Measurements from ENCODE around the gene TLCD3B.
"Not testable (repeated sequence)": the region's sequence is repeated elsewhere in the genome, so short reads cannot be mapped to it uniquely, and the experiment has no call there.

TLCD3B gene

GRCh38 chr16:30060836-30061554 lies 29.9 kb upstream of the TLCD3B start:
- DNase-seq (ENCODE audit: low read depth, low spot score), result no peak

- no peak for DNase-seq (ENCODE audit: low read depth, low spot score)
Measured at GRCh38 chr16:30060346-30060745, 29.3 kb upstream of the TLCD3B start.

DNA sequence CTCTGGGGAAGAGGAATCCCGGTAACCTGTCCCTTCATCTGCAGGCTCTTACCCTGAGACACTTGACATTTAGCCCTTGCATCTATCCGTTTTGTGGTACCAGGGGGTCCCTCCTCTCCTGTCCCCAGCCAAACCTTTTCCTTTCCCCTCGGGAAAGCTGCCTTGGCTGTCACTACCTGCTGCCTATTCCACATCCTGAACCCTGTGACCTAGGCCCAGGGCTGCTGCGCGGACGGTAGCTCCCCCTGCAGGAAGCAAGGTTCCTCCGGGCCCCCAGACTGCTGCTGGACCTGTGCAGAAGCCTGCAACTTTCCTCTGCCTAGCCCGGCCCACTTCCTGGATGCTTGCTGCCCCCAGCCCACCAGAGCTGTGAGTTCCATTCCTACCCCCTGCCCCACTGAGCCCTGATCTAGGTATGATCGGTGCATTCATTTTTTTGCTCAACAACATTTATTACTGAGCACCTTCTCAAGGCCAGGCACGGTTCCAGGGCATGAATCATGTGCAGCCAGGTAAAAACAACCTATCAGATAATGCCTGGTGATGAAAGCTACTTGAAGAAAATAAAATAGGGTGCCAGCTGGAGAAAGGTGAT lies 24.0 kb upstream of the TLCD3B start:
- no peak for DNase-seq (ENCODE audit: low read depth, low spot score)

- DNase-seq (ENCODE audit: low read depth, low spot score), result no peak
Measured at GRCh38 chr16:30054451-30054850, 23.4 kb upstream of the TLCD3B start.

DNA sequence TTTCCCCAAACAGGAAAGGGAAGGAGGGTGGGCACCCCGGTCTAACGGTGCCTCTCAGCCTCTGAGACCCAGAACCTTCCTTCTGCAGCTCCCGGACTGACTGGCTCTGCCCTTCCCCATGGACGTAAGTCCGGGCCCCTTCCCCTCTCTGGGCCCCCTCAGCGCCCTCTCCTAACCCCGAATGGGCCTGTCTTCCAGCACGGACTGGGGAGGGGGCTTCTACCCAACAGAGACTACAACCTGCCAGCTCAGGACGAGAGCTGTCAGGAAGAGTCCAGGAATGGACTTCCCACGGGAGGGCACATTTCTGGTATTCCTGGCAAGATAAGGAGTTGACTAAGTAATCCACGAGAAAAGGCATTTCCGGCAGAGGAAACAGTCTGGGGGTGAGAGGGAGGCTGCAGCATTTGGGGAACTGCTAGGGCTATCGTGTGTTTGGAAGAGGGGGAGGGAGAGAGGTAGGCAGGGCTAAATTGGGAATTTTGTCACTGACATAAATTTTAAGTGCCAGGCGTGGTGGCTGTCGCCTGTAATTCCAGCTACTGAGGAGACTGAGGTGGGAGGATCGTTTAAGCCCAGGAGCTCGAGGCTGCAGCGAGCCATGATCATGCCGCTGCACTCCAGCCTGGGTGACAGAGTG lies 22.4 kb upstream of the TLCD3B start:
- no peak for DNase-seq (ENCODE audit: low read depth, low spot score)

DNA sequence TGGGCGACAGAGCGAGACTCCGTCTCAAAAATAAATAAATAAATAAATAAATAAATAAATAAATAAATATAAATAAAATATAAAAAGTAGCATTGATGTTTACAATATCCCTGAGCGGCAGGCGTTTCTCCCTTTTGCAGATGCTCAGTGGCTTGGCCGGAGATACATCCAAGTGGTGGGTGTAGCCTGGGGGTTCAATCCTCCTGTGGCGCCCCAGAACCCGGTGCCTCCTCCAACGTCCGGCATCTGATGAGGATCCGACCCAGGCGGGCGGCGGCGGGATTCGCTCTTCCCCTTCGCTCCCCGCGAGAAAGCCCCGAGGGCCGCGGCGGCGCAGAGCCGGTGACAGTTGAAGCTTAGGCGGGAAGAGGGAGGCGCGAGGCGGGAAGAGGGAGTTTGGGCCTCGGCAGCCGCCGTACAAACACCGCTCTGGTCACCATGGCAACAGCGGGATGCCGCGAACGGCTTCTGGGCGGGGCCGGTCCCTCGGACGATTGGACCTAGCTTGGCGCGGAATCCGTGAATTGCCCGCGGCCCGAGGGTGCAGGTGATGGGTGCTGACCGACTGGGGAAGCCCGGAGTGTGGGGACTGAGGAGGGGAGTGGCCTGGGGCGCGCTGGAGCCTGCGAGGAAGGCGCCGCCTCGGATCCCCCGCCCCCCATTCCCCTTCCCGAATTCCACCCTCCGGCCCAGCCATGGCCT lies 21.8 kb upstream of the TLCD3B start:
- DNase-seq (ENCODE audit: low read depth, low spot score), result peak; percentile 55

- no peak for DNase-seq (ENCODE audit: low read depth, low spot score)
Measured at GRCh38 chr16:30051518-30051917, 20.4 kb upstream of the TLCD3B start.

GRCh38 chr16:30049871-30050270 lies 18.8 kb upstream of the TLCD3B start:
- DNase-seq (ENCODE audit: low read depth, low spot score), result no peak

DNA sequence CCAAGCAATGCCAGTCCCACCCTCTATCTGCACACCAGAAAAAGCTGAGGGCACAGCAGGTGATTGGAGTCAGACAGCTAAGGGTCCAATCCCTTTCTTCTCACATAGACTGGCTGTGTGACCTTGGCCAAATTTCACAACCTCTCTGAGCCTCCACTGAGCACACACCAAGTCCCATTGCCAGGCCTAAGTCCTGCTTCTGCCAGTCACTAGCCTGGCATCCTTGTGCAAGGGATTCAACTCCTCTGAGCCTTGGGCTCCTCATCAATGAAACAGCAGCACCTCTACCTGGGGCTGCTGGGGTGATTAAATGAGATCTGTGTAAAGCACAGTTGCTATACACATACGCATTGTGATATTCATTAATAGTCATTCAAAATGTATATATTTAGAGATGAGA lies 15.5 kb upstream of the TLCD3B start:
- DNase-seq (ENCODE audit: low read depth, low spot score), result no peak

- DNase-seq (ENCODE audit: low read depth, low spot score), result no peak
Measured at GRCh38 chr16:30046178-30046577, 15.1 kb upstream of the TLCD3B start.

- no peak for DNase-seq (ENCODE audit: low read depth, low spot score)
Measured at GRCh38 chr16:30041841-30042240, 10.8 kb upstream of the TLCD3B start.

- not testable (repeated sequence) for DNase-seq (ENCODE audit: low read depth, low spot score)
Measured at GRCh38 chr16:30040690-30041089, 9.6 kb upstream of the TLCD3B start.

DNA sequence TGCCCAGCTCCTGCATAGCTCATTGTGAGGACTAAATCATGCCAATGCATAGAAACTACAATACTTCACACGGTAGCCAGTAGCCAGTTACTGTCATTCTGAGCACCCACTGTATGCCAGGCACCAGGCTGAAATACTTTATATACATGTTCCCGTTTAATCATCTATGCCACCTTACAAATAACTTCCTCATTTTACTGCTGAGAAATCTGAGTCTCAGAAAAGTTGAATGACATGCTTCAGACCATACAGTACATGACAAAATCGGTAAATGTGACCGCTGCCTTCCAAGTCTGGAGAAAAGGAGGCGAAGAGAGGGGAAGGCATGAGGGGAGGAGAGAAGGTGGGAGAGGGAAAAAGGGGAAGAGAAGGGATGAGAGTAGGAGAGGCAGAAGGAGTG lies 9.2 kb upstream of the TLCD3B start:
- no peak for DNase-seq (ENCODE audit: low read depth, low spot score)

DNA sequence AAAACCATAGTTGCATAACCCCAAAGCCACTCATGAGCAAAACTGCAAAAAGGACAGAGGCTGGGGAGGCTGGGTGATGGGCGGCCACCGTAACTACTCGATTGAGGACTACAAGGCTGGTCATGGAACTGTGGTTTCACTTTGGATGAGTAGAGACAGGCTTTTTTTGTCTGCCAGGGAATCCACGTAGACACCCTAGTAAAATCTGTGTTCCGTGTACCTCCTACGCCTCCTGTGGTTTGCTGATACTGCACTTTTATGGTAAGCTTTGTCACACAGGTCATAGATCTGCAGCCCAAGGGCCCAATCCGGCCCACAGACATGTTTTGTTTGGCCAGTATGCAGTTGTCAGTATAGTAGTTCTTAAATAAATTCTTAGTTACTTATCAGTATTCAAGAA lies 2.2 kb upstream of the TLCD3B start:
- no peak for DNase-seq (ENCODE audit: low read depth, low spot score)

GRCh38 chr16:30032083-30032819 lies 1.2 kb upstream of the TLCD3B start:
- DNase-seq (ENCODE audit: low read depth, low spot score), result peak; percentile 29

- DNase-seq (ENCODE audit: low read depth, low spot score), result no peak
Measured at GRCh38 chr16:30031477-30031918, 427 bp upstream of the TLCD3B start.

- DNase-seq (ENCODE audit: low read depth, low spot score), result no peak
Measured at GRCh38 chr16:30030011-30030685, 923 bp downstream of the TLCD3B start.

DNA sequence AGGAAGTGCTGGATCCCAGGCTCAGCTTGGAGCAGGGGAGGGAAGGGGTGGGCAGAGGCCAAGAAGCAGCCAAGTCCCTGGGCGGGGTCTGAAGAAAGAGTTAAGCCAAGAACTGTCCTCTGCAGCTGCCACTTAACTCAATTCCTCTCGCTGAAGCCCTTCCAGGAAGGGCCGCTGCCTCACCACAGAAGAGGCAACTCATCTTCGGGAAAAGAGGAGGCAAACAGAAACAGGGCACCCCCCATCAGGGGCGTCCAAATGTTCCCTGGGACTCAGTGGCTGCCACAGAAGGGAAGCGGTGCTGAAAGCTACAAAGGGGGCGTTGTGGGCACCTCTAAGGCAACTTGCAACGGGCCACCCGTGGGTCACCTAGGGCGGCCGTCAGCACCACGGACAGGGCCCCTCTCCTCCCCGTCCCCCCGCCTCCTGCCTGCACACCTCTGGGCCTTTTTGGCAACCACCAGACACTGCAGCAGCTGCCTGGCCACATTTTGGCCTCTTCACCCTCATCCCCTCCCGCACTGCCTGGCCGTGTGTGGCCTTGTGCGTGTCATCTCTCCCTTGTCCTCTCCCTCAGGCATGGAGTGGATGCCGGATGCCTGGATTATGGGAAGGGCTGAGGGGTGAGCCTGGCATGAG lies 2.5 kb downstream of the TLCD3B start:
- no peak for DNase-seq (ENCODE audit: low read depth, low spot score)

DNA sequence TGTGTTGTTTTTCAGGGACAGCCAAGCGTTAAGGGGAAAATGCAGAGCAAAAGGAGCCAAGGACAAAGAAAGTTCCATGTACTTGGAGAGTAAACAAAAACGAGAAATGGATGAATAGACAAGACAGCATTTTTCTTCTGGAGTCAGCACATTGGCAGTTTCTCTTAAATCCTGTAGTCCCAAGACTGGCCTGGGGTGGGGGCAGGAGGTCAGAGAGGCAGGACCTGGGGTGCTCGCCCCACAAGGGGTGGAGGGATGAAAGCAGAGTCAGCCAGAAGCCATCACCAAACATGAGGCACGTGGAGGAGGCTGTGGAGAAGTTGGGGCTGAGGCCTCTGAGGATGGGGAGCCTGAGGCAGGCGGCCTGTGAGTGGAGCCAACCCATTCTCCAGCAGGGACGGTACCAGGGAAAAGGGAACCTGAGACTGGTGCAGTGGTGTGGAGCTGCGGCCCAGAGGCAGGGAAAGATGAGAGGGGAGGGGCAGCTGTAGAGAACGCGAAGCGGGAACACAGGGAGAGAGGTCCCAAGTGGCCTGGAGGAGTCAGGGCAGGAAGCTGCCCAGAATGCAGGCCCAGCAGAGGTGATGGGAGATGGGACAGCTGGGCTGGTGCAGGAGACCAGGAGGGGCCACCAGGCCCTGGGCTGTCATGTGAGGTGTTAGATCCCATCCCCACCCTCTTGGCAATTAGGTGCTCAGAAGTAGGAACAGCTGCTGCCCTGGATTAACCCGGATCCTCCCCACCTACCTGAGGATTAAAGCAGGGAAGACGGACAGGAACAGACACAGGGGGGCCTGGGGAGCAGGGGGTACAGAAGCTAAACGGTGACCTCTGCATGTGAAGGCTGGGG lies 3.3 kb downstream of the TLCD3B start:
- no peak for DNase-seq (ENCODE audit: low read depth, low spot score)

DNA sequence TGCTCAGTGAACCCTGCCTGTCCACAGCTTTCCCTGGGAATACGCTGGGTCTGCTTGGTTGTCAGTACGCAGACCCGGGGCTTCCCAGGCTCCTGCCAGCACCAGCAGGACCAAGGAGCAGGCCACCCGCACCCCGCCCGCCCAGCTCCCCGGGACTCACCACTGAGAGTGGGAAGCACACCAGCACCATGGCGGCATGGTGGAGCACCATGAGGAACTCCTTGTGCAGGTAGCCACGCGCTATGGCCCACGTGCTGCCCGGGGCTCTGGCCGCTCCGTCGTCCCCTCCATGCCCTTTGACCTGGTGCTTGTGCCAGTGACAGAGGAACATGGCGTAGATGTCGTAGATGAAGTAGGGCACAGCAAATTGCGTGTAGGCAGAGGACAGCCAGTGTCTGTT lies 4.6 kb downstream of the TLCD3B start:
- no peak for DNase-seq (ENCODE audit: low read depth, low spot score)

Measured in smooth muscle cell of the brain vasculature (primary cell).